AG10803 (cell line): ENCODE results near the gene FOXP1.

Experiments
- DNase-seq: peaks from one replicate; pipeline ENCODE4 v3.0.0; 2010; ENCODE audit warnings: low read depth
- H3K4me3 ChIP-seq: 2 replicates; pipeline ENCODE4 v1.5.1; 2011; ENCODE audit warnings: mild to moderate bottlenecking, low read length, control low read depth
- TF ChIP-seq, protein P1 (sequence below): conservative IDR thresholded peaks from 2 replicates; pipeline ENCODE4 v1.5.1; 2011; ENCODE audit warnings: mild to moderate bottlenecking, low read length, control low read depth, inconsistent platforms

FOXP1 gene

DNA sequence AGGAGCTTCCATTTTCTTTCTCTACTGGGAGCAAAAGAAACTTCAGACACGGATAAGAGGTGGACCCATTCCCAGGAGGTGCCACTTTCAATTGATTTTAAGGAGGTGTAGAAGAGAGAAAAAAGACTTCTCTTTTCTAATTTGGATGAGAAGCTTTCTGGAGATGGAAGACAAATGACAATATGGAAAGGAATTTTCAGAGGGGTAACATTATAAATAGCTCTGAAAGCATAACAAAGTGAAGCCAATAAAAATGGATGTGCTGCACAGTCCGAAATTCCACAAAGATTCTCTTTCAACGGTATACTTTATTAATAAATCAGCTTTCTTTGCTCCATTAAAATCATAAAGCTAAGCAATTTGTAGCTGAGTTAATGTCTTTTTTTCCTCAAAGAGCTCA, 663.9 kb downstream of the FOXP1 start:
- DNase-seq, result no peak
- no peak overlapping the region for H3K4me3 ChIP-seq
- TF ChIP-seq, protein P1, sequence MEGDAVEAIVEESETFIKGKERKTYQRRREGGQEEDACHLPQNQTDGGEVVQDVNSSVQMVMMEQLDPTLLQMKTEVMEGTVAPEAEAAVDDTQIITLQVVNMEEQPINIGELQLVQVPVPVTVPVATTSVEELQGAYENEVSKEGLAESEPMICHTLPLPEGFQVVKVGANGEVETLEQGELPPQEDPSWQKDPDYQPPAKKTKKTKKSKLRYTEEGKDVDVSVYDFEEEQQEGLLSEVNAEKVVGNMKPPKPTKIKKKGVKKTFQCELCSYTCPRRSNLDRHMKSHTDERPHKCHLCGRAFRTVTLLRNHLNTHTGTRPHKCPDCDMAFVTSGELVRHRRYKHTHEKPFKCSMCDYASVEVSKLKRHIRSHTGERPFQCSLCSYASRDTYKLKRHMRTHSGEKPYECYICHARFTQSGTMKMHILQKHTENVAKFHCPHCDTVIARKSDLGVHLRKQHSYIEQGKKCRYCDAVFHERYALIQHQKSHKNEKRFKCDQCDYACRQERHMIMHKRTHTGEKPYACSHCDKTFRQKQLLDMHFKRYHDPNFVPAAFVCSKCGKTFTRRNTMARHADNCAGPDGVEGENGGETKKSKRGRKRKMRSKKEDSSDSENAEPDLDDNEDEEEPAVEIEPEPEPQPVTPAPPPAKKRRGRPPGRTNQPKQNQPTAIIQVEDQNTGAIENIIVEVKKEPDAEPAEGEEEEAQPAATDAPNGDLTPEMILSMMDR, result no peak

DNA sequence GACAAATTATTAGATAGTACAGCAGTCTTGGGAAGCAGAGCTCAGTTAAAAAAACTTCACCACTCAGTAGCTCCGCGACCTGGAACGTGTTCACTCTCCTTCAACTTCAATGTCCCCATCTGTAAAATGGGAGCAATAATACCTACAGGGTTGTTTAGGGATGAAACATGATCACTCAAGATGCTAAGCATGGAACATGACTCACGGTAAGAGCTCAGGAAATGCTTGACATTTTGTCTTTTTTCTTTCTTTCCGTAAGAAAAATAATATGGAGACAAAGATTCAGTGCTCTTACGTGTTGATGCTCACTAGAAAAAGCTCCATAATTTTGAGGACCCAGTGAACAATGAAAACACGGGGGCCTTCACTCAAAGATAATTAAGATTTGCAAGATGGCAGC, 664.4 kb downstream of the FOXP1 start:
- H3K4me3 ChIP-seq, result no peak overlapping the region
- TF ChIP-seq, protein P1, result no peak
- no peak for DNase-seq

DNA sequence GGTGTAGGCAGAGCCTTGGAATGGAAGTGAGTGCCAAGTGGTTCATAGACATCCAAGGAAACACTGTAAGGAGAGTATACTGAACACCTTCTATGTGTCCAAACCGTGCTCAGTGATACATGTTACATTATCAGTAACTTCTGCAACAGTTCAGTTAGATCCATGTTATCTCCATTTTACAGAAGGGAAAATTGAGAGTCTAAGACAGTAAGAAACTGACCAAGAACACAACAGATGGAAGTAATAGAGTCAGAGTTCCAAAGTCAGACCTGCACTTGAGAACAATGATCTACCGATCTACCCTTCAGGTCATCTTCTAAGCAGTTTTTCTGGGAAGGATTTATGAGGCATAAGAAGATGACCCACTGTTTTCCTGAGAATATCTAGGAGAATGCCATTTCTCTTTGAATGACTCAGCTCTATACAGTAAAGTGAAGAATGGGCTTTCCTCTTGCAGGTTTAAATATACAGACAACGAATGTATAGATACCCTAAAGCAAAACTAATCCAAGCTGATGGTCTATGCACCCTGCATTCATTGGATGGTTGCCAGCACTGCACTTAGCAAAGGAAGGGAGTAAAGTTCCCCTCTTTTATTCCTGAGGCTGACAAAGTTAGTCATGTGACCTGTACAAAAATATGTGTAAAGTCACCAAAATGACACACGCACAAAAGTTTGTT, 667.0 kb downstream of the FOXP1 start:
- DNase-seq, result no peak
- H3K4me3 ChIP-seq, result no peak overlapping the region
- TF ChIP-seq, protein P1, result no peak

DNA sequence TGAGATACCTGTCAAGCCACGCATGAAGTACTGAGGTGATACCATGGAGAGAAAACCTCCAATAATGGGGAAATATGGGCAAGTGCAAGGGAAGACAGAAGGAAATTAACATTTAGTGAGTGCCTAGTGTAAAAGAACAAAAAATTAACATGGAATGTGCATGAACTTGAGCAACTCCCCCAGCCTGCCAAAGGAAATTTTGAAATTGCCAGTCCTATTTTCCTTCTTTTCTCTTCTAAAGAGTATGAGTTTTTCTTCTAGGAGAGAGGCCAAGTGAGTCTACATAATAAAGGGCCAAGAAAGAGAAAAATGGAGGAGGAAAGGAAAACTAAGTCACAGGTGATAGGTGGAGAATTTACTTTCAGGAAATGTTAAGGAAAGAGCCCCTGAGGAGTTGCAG, 668.7 kb downstream of the FOXP1 start:
- TF ChIP-seq, protein P1, result no peak
- DNase-seq, result no peak
- H3K4me3 ChIP-seq, result no peak overlapping the region

DNA sequence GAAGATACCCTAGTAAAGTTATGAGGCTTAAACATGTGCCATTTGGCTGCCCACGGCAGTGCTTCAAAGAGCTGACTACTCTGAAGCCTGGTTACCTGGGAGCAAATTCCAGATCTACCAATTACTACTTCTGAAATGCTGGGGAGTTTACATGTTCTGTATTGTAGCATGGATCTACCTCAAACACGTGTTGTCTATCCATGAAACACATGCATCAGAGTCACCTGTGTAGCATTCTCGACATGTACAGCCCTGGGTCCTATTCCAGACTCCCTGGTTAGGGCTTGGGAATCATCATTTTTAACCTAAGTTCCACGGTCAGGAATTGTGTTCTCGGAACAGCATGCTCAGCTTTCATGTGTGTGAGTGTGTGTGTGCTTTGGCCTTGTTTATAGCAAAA, 671.8 kb downstream of the FOXP1 start:
- TF ChIP-seq, protein P1, result no peak
- H3K4me3 ChIP-seq, result no peak overlapping the region
- DNase-seq, result no peak

DNA sequence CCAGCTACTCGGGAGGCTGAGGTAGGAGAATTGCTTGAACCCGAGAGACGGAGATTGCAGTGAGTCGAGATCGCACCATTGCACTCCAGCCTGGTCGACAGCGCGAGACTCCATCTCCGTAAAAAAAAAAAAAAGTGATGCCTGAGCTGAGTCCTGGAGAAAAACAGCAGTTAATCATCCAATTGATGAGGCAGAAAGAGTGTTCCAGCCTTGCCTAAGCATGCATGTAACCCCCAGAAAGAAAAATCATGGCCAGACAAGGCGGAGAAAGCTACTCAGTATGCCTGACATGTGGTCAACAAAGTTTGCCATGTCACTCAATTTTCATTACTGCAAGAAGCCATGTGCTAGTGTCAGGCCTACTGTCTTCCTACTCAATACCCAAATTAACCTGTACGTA, 678.0 kb downstream of the FOXP1 start:
- H3K4me3 ChIP-seq, result no peak overlapping the region
- no peak for DNase-seq
- TF ChIP-seq, protein P1, result no peak
